Renal cortex interstitium (tissue), 15 donors: Measurements from ENCODE around the gene UGT2B11. TPM values are rescaled to one million over a fixed set of nuclear protein-coding genes. Genes with fewer than 3 reads are reported as not detected.
"Not testable (repeated sequence)": the region's sequence is repeated elsewhere in the genome, so short reads cannot be mapped to it uniquely, and the experiment has no call there.

Source experiments
- DNase-seq, 11 donors: peaks; one replicate each; pipeline ENCODE4 v3.0.0-alpha.2; 2013; ENCODE audit warnings: low read depth in 9 of 11, low spot score in 4 of 11; ENCODE audit errors: extremely low read depth in 1 of 11
- long read RNA-seq, 16 experiments: transcript quantifications; one replicate each; lab custom pipeline, GENCODE V29; 2026
- polyA plus RNA-seq, 3 donors: library from polyadenylated mRNA; unstranded; fragments of 120-200 nt; gene quantifications; one replicate each; pipeline ENCODE4 v1.2.1, GENCODE V29; 2013; ENCODE audit not compliant: insufficient read length in 3 of 3

The UGT2B11 gene
- polyA plus RNA-seq = 1 to 10 TPM in 2 of 3 donors, under 1 TPM in 1; 0.49 to 5.0 (median 1.4) TPM
- long read RNA-seq, donor 1 = 0 reads
- long read RNA-seq, donor 2 = 0 reads
- long read RNA-seq, donor 3 = 0 reads
- long read RNA-seq, donor 4 = 0 reads
- long read RNA-seq, donor 5 = 0 reads
- long read RNA-seq, donor 6 = 0 reads
- long read RNA-seq, donor 7 = 0 reads
- long read RNA-seq, donor 8 = 0 reads
- long read RNA-seq, donor 9 = 0 reads
- long read RNA-seq, donor 10 = 0 reads
- long read RNA-seq, donor 11 = 0 reads
- long read RNA-seq, donor 12 = 0 reads
- long read RNA-seq, donor 13 = 0 reads
- long read RNA-seq, donor 14 = 0 reads
- long read RNA-seq, donor 15 = 0 reads
- long read RNA-seq, donor 16 = 0 reads

GRCh38 chr4:69214716-69215115 is at the start of gene UGT2B11:
Gene UGT2B11 (minus strand): TSS chr4:69214748. CDS start chr4:69214722, 26 bp downstream.
- DNase-seq = no peak

- DNase-seq = not testable (repeated sequence)
Observed at GRCh38 chr4:69253147-69253772, 38.7 kb upstream of the UGT2B11 start.

GRCh38 chr4:69250884-69251283 is 36.3 kb upstream of the UGT2B11 start:
- DNase-seq = not testable (repeated sequence)

- not testable (repeated sequence) for DNase-seq
Observed at GRCh38 chr4:69242562-69243240, 28.2 kb upstream of the UGT2B11 start.

- DNase-seq = not testable (repeated sequence)
Observed at GRCh38 chr4:69241746-69242145, 27.2 kb upstream of the UGT2B11 start.

- DNase-seq = not testable (repeated sequence)
Observed at GRCh38 chr4:69240787-69241186, 26.2 kb upstream of the UGT2B11 start.

GRCh38 chr4:69239557-69240168 is 25.1 kb upstream of the UGT2B11 start:
- peak in 1 of 11 donors; percentile 2 for DNase-seq

GRCh38 chr4:69239092-69239491 is 24.5 kb upstream of the UGT2B11 start:
- DNase-seq = no peak

GRCh38 chr4:69224891-69225290 is 10.3 kb upstream of the UGT2B11 start:
- DNase-seq = peak in 1 of 11 donors; percentile 13

- not testable (repeated sequence) for DNase-seq
Observed at GRCh38 chr4:69223277-69223676, 8.7 kb upstream of the UGT2B11 start.

- DNase-seq = not testable (repeated sequence)
Observed at GRCh38 chr4:69218491-69218890, 3.9 kb upstream of the UGT2B11 start.

GRCh38 chr4:69210911-69211310 is 3.6 kb downstream of the UGT2B11 start:
- DNase-seq = no peak

GRCh38 chr4:69198506-69198905 is 16.0 kb downstream of the UGT2B11 start:
- not testable (repeated sequence) for DNase-seq

- no peak for DNase-seq
Observed at GRCh38 chr4:69196209-69196965, 18.2 kb downstream of the UGT2B11 start.

GRCh38 chr4:69194166-69194565 is 20.4 kb downstream of the UGT2B11 start:
- DNase-seq = no peak

- DNase-seq = not testable (repeated sequence)
Observed at GRCh38 chr4:69191905-69192304, 22.6 kb downstream of the UGT2B11 start.

- DNase-seq = not testable (repeated sequence)
Observed at GRCh38 chr4:69190621-69191020, 23.9 kb downstream of the UGT2B11 start.

GRCh38 chr4:69181519-69182169 is 32.9 kb downstream of the UGT2B11 start:
- DNase-seq = not testable (repeated sequence)
